Measurements from ENCODE around the gene CPEB2. TPM values are rescaled to one million over a fixed set of nuclear protein-coding genes. Genes with fewer than 3 reads are reported as not detected.
A peak's percentile ranks its signal among the peaks of the same experiment; 100 is the strongest.

CPEB2 gene
- total RNA-seq, 1 donor from 2014 or later: 11.3 TPM

DNA sequence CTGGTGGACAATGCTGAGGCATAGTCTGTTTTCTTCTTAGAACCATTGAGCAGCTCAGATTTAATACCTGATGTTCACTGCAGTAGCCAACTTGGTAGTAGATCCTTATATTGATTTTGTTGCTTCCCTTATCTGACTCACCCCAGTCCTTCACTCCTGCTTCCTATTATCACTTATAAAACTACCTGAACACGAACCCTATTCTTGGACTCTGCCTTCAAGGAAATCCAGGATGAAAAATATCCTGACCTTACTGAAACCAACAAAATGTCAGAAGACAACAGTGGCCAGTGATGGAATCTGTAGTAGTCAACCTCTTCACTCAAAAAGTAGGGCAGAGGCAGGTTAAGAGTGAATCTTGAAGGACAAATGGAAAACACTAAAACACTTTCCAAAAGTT, 98.1 kb downstream of the CPEB2 start:
- Histone ChIP-seq H3K4me3 (ENCODE audit: low read depth, low read length) (no peak overlapping the region), H3K27me3 (ENCODE audit: control insufficient read depth, insufficient read depth, low read length) (no peaks in the 10 kb centered on the region), H3K36me3 (ENCODE audit: control insufficient read depth, insufficient read depth, low read length) (no peaks in the 10 kb centered on the region)
- DNase-seq (ENCODE audit: low read depth): no peak
- TF ChIP-seq, protein P1, sequence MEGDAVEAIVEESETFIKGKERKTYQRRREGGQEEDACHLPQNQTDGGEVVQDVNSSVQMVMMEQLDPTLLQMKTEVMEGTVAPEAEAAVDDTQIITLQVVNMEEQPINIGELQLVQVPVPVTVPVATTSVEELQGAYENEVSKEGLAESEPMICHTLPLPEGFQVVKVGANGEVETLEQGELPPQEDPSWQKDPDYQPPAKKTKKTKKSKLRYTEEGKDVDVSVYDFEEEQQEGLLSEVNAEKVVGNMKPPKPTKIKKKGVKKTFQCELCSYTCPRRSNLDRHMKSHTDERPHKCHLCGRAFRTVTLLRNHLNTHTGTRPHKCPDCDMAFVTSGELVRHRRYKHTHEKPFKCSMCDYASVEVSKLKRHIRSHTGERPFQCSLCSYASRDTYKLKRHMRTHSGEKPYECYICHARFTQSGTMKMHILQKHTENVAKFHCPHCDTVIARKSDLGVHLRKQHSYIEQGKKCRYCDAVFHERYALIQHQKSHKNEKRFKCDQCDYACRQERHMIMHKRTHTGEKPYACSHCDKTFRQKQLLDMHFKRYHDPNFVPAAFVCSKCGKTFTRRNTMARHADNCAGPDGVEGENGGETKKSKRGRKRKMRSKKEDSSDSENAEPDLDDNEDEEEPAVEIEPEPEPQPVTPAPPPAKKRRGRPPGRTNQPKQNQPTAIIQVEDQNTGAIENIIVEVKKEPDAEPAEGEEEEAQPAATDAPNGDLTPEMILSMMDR (IDR thresholded peaks at IDR 0.05; ENCODE audit: insufficient read depth, low read length, severe bottlenecking): no peak
- FAIRE-seq: no peak

DNA sequence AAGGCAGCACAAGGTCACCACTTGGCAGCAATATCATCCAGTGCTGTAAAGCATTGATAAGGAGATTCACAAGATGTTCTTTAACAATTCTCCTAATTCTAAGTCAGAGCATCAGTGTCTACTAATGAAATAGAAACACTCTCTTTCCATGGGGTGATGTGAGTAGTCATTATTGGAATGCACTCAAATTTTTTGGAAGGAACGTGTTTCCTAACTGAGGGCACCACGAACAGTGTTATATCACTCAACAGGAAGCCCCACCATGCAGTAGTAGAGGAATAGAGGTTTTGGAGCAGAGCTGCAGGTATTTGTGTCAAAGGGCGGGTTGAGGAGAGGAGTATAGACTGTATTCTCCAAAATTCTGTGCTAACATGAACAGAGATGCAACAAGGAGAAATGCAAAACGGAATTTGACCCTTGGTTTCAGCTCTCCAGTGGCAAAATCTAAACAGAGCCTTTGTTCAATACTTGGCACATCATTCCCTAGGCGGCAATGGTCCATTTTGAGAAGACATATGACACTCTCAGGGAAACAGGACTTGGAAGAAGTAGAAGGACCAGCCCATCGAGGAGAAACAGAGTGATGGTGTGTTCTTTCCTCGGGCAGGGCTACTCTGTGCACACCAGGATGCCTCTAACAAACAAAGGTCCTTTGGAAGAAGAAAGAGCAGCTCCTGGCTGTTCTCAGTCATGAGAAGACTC, 98.9 kb downstream of the CPEB2 start:
- H3K36me3 ChIP-seq (ENCODE audit: control insufficient read depth, insufficient read depth, low read length): no peaks in the 10 kb centered on the region
- TF ChIP-seq, protein P1 (IDR thresholded peaks at IDR 0.05; ENCODE audit: insufficient read depth, low read length, severe bottlenecking): no peak
- no peak for DNase-seq (ENCODE audit: low read depth)
- no peaks in the 10 kb centered on the region for H3K27me3 ChIP-seq (ENCODE audit: control insufficient read depth, insufficient read depth, low read length)
- H3K4me3 ChIP-seq (ENCODE audit: low read depth, low read length): no peak overlapping the region
- peak; percentile 66 for FAIRE-seq

DNA sequence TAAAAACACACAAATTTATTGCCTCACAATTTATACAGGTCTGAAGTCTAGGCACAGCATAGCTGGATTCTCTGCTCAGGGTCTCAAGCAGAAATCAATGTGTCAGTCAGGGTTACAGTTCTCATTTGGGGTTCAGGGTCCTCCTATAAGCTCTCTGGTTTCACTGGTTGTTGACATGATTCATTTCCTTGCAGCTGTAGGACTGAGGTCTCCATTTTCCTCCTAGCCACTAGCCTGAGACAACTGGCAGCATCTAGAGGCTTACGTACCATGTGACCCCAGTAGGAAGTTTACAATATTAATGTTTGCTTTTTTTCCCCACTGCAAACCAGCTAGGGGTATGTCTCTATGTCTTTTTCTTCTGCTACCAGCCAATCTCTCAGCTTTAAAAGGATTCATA, 102.5 kb downstream of the CPEB2 start:
- no peak overlapping the region for H3K4me3 ChIP-seq (ENCODE audit: low read depth, low read length)
- H3K27me3 ChIP-seq (ENCODE audit: control insufficient read depth, insufficient read depth, low read length): no peaks in the 10 kb centered on the region
- no peaks in the 10 kb centered on the region for H3K36me3 ChIP-seq (ENCODE audit: control insufficient read depth, insufficient read depth, low read length)
- no peak for FAIRE-seq
- TF ChIP-seq, protein P1 (IDR thresholded peaks at IDR 0.05; ENCODE audit: insufficient read depth, low read length, severe bottlenecking): no peak
- DNase-seq (ENCODE audit: low read depth): no peak

DNA sequence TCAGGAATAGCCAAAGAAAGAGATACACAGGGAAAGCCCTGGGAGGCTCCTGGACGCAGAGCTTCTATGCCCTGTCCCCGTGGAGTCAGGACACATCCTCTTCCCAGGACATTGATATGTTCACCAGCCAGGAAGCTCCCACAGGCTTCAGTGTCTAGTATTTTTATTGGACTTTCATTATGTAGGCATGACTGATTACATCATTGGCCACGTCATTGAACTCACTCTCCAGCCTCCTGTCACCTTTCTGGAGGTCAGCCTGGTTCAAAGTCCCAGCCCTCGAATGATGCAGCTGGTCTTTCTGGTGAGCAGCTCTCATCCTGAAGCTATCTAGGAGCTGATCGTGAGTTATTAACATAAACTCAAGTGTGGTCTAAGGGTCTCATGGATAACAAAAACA, 104.1 kb downstream of the CPEB2 start:
- TF ChIP-seq, protein P1 (IDR thresholded peaks at IDR 0.05; ENCODE audit: insufficient read depth, low read length, severe bottlenecking): no peak
- H3K36me3 ChIP-seq (ENCODE audit: control insufficient read depth, insufficient read depth, low read length): no peaks in the 10 kb centered on the region
- peak; percentile 7 for FAIRE-seq

DNA sequence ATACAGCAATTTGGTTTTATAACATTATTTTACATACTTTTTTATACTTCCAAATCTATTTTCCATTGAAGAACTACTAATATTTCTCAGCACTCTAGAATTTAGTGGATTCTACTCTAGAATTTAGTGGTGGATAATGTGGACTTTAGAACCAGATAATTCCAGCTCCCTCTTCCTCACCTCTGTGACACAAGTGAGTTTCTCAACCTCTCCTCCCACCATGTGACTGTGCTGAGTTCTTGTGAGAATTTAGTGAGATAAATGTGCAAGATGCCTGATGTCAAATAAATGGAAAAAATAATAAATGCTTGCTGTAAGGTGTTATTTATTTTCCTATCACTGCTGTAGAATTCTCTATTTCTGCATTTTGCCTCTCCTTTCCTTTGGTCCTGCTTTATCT, 107.3 kb downstream of the CPEB2 start:
- FAIRE-seq: no peak
- Histone ChIP-seq H3K27me3 (ENCODE audit: control insufficient read depth, insufficient read depth, low read length) (no peaks in the 10 kb centered on the region), H3K36me3 (ENCODE audit: control insufficient read depth, insufficient read depth, low read length) (no peaks in the 10 kb centered on the region), H3K4me3 (ENCODE audit: low read depth, low read length) (no peak overlapping the region)
- no peak for DNase-seq (ENCODE audit: low read depth)
- TF ChIP-seq, protein P1 (IDR thresholded peaks at IDR 0.05; ENCODE audit: insufficient read depth, low read length, severe bottlenecking): no peak

More for the DNA sequence above, 104.1 kb downstream of the CPEB2 start:
- H3K4me3 ChIP-seq (ENCODE audit: low read depth, low read length): no peak overlapping the region
- no peaks in the 10 kb centered on the region for H3K27me3 ChIP-seq (ENCODE audit: control insufficient read depth, insufficient read depth, low read length)
- DNase-seq (ENCODE audit: low read depth): no peak

DNA sequence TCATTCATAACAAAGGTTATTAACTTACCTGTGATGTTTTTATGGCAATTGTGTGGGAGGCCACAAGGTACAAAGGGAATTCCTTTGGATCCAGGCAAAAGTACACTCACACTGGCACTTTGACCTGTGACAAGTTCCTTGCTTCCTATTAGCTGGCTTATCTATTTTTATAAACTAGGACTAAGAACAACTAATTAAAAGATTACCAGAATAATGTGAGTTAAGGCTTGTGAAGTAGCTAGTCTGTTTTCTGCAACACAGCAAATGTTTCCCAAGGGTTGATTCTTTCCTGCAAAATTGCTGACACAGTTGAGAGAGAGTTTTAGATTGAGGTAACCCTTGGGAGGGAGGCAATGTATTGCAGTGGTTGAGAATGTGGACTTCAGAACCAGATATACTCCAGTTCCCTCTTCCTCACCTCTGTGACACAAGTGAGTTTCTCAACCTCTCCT, 107.9 kb downstream of the CPEB2 start:
- TF ChIP-seq, protein P1 (IDR thresholded peaks at IDR 0.05; ENCODE audit: insufficient read depth, low read length, severe bottlenecking): no peak
- DNase-seq (ENCODE audit: low read depth) (no peak), FAIRE-seq (no peak)
- H3K27me3 ChIP-seq (ENCODE audit: control insufficient read depth, insufficient read depth, low read length): no peaks in the 10 kb centered on the region
- no peaks in the 10 kb centered on the region for H3K36me3 ChIP-seq (ENCODE audit: control insufficient read depth, insufficient read depth, low read length)
- H3K4me3 ChIP-seq (ENCODE audit: low read depth, low read length): no peak overlapping the region
